ENCODE measurements around the gene D2HGDH. TPM values are rescaled to one million over a fixed set of nuclear protein-coding genes. Genes with fewer than 3 reads are reported as not detected.
"Not testable (repeated sequence)": the region's sequence is repeated elsewhere in the genome, so short reads cannot be mapped to it uniquely, and the experiment has no call there.

D2HGDH gene
- total RNA-seq, 2 experiments from 2014 or later, result 23.2 to 68.1 TPM

DNA sequence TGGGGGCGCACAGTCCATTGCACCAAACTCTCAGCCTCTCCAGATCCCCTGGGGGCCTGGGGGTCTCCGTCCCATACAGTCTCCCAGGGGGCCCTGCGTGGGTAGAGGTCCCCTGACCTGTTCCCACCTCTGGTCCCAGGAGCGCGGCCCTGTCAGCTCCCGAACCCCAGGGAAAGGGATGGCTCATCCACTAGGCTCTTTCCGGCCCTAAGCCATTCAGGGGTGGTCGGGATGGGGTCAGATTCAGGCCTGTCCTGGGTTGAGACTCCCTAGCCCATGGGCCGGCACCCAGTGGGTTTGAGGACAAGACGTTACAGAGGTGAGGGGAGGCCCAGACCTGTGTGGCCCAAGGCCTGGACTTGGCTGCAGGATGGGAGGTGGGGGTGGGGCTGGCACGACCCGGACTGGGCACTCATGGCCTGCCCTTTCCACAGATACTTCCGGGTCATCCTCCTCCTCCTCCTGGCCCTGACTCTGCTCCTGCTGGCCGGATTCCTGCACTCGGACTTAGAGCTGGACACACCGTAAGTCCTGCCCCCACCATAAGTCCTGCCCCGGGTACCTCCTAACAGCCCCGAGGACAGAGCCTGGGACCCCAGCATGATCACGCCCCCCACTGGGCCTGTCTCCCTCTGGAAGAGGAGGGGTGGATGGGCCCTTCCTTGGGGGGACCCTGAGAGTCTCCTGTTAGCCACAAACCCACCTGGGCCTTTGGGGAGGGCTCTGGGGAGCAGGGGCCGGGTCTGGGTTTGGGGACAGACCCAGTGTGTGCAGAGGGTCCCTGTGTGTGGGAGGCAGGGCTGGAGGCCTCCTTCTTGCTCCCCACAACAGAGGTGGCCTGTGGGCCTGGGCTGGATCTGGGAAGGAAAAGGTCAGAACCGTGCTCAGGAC, 64.4 kb downstream of the D2HGDH start:
- Histone ChIP-seq H3K9me3 (ENCODE audit: low read length) (no peaks in the 10 kb centered on the region), H3K4me2 (ENCODE audit: low read length) (no peak overlapping the region), H4K20me1 (ENCODE audit: insufficient read depth, low read length) (no peaks in the 10 kb centered on the region), H3K4me1 (ENCODE audit: insufficient read depth, low read length, poor library complexity, severe bottlenecking) (no peaks in the 10 kb centered on the region), H3K9me2 (ENCODE audit: insufficient read depth, low read length) (no peaks in the 10 kb centered on the region), H3K79me2 (ENCODE audit: insufficient read depth, low read depth, low read length) (no peaks in the 10 kb centered on the region), H3K36me3 (ENCODE audit: insufficient read depth, low read length) (no peaks in the 10 kb centered on the region), H3K4me3 (ENCODE audit: low read depth, low read length, poor library complexity, severe bottlenecking) (no peak overlapping the region), H2AFZ (ENCODE audit: low read length) (no peak overlapping the region), H3K27ac (ENCODE audit: low read depth, low read length, poor library complexity, severe bottlenecking) (no peak overlapping the region)
- POLR2A ChIA-PET, result interaction anchor here (0.7 kb wide), 1 partner anchor 56 kb away, joined by 3 read pairs; no protein-coding TSS in a partner anchor
- CTCF ChIA-PET (ENCODE audit: unreplicated experiment), result no interaction called here
- no peak for DNase-seq (ENCODE audit: low spot score)
- no TSS peak for BruUV-seq (replicated peaks)
- intact Hi-C loops (cut with micrococcal nuclease; ENCODE audit: unreplicated experiment), result no loop called here
- TF ChIP-seq, protein P1, sequence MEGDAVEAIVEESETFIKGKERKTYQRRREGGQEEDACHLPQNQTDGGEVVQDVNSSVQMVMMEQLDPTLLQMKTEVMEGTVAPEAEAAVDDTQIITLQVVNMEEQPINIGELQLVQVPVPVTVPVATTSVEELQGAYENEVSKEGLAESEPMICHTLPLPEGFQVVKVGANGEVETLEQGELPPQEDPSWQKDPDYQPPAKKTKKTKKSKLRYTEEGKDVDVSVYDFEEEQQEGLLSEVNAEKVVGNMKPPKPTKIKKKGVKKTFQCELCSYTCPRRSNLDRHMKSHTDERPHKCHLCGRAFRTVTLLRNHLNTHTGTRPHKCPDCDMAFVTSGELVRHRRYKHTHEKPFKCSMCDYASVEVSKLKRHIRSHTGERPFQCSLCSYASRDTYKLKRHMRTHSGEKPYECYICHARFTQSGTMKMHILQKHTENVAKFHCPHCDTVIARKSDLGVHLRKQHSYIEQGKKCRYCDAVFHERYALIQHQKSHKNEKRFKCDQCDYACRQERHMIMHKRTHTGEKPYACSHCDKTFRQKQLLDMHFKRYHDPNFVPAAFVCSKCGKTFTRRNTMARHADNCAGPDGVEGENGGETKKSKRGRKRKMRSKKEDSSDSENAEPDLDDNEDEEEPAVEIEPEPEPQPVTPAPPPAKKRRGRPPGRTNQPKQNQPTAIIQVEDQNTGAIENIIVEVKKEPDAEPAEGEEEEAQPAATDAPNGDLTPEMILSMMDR (conservative IDR thresholded peaks at IDR 0.05; ENCODE audit: low read length), result no peak
- no peak for TF ChIP-seq EZH2phosphoT487 (IDR thresholded peaks at IDR 0.05; ENCODE audit: borderline replicate concordance, low read depth, low read length)

GRCh38 chr2:241799522-241800197, 65.2 kb downstream of the D2HGDH start:
- POLR2A ChIA-PET, result no interaction called here
- no peak for DNase-seq (ENCODE audit: low spot score)
- H3K27ac ChIP-seq (ENCODE audit: low read depth, low read length, poor library complexity, severe bottlenecking), result no peak overlapping the region
- no peaks in the 10 kb centered on the region for H3K9me3 ChIP-seq (ENCODE audit: low read length)
- no peak overlapping the region for H2AFZ ChIP-seq (ENCODE audit: low read length)
- H3K4me2 ChIP-seq (ENCODE audit: low read length), result no peak overlapping the region
- CTCF ChIA-PET (ENCODE audit: unreplicated experiment), result no interaction called here
- H3K36me3 ChIP-seq (ENCODE audit: insufficient read depth, low read length), result no peaks in the 10 kb centered on the region
- no peaks in the 10 kb centered on the region for H3K9me2 ChIP-seq (ENCODE audit: insufficient read depth, low read length)
- no TSS peak for BruUV-seq (replicated peaks)
- intact Hi-C loops (cut with micrococcal nuclease; ENCODE audit: unreplicated experiment), result no loop called here
- no peaks in the 10 kb centered on the region for H3K4me1 ChIP-seq (ENCODE audit: insufficient read depth, low read length, poor library complexity, severe bottlenecking)
- H3K4me3 ChIP-seq (ENCODE audit: low read depth, low read length, poor library complexity, severe bottlenecking), result no peak overlapping the region
- H3K79me2 ChIP-seq (ENCODE audit: insufficient read depth, low read depth, low read length), result no peaks in the 10 kb centered on the region
- TF ChIP-seq, protein P1 (conservative IDR thresholded peaks at IDR 0.05; ENCODE audit: low read length), result no peak
- no peak for TF ChIP-seq EZH2phosphoT487 (IDR thresholded peaks at IDR 0.05; ENCODE audit: borderline replicate concordance, low read depth, low read length)
- H4K20me1 ChIP-seq (ENCODE audit: insufficient read depth, low read length), result no peaks in the 10 kb centered on the region

DNA sequence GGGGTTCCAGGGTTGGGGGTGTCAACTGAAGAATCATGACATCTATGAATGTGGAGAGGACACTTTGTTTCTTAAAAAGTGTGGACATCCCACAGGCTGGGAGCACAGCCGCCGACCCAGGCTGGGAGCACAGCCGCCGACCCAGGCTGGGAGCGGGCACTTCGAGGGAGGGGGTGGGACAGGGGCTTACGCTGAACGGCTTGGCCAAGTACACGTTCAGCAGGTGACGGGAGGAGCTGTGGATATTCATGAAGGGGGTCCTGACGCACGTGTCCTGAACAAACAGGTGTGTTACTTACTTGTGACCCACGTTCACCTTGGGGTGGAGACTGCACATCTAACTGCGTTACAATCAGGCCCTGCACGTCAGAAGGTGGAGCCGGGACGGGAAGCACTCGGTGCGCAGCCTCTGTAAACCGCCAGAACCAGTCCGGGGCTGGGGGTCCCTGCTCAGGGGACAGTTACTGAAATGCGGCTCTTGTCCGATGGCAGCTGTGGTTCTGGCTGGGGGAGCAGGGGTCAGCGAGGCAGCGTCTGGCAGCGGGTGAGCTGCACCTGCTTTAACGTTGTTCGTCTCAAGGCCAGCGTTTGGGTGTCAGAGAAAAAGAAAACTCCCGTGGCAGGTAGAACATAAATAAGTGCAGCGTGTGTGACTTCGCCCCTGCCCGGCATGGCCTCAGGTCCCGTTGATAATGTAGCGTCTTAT, 65.9 kb downstream of the D2HGDH start:
- H3K27ac ChIP-seq (ENCODE audit: low read depth, low read length, poor library complexity, severe bottlenecking); H3K9me2 ChIP-seq (ENCODE audit: insufficient read depth, low read length); H4K20me1 ChIP-seq (ENCODE audit: insufficient read depth, low read length); intact Hi-C loops (cut with micrococcal nuclease; ENCODE audit: unreplicated experiment); CTCF ChIA-PET (ENCODE audit: unreplicated experiment); H3K4me3 ChIP-seq (ENCODE audit: low read depth, low read length, poor library complexity, severe bottlenecking); H3K79me2 ChIP-seq (ENCODE audit: insufficient read depth, low read depth, low read length); POLR2A ChIA-PET; H3K36me3 ChIP-seq (ENCODE audit: insufficient read depth, low read length); H3K4me2 ChIP-seq (ENCODE audit: low read length); BruUV-seq (replicated peaks); DNase-seq (ENCODE audit: low spot score); H3K9me3 ChIP-seq (ENCODE audit: low read length); H3K4me1 ChIP-seq (ENCODE audit: insufficient read depth, low read length, poor library complexity, severe bottlenecking); H2AFZ ChIP-seq (ENCODE audit: low read length): not testable (repeated sequence)

Measured in OCI-LY7 (cell line).